ENCODE measurements around the gene SHISA9.

- no peak for TF ChIP-seq CTCF (IDR thresholded peaks at IDR 0.05; ENCODE audit: poor library complexity)
- no peak for TF ChIP-seq EZH2phosphoT487 (IDR thresholded peaks at IDR 0.05; ENCODE audit: low read depth, severe bottlenecking, unreplicated experiment)
These were observed 167.7 kb downstream of the SHISA9 start for GRCh38 chr16:13068912-13069583.

Measured in hepatocyte (in vitro differentiated cells).